SK-N-MC (cell line): ENCODE data around the gene SH3PXD2B.

Experiments used
- EZH2 ChIP-seq: fragments of 200-600 bp; sonication (generic); IDR thresholded peaks from one replicate; pipeline ENCODE4 v1.6.1; 2017; ENCODE audit warnings: antibody characterized with exemption
- FOXP2 ChIP-seq: optimal IDR thresholded peaks from 2 replicates; pipeline ENCODE3; 2011; ENCODE audit warnings: mild to moderate bottlenecking, moderate library complexity; ENCODE audit not compliant: insufficient read depth; ENCODE audit errors: extremely low read length, control extremely low read depth
- POLR2AphosphoS5 ChIP-seq: IDR thresholded peaks from 2 replicates; pipeline ENCODE4 v1.6.1; 2012; ENCODE audit warnings: mild to moderate bottlenecking, low read depth, low read length, borderline replicate concordance

- TF ChIP-seq EZH2 (no peak), FOXP2 (no peak), POLR2AphosphoS5 (no peak)
Observed at GRCh38 chr5:172487671-172488070, 33.3 kb upstream of the SH3PXD2B start.
